Measurements from ENCODE around the gene DUSP1.
"Not testable (repeated sequence)": the region's sequence is repeated elsewhere in the genome, so short reads cannot be mapped to it uniquely, and the experiment has no call there.

Gene DUSP1

GRCh38 chr5:172787538-172787937, 16.5 kb upstream of the DUSP1 start:
- not testable (repeated sequence) for H3K27me3 ChIP-seq (ENCODE audit: control insufficient read depth in 1 of 2, insufficient read depth in 2 of 2, low read length in 2 of 2); H3K9me3 ChIP-seq (ENCODE audit: control insufficient read depth in 2 of 2, low read length in 2 of 2); H3K36me3 ChIP-seq (ENCODE audit: control insufficient read depth in 2 of 2, insufficient read depth in 2 of 2, low read length in 2 of 2); H3K4me3 ChIP-seq (ENCODE audit: low read length in 2 of 2); H3K9ac ChIP-seq (ENCODE audit: low read length in 2 of 2); H3K27ac ChIP-seq (ENCODE audit: low read length)
- peaks cover 29% of the 10 kb centered on the region for H3K4me1 ChIP-seq (ENCODE audit: control insufficient read depth, insufficient read depth, low read length)

- no peak overlapping the region for H3K27ac ChIP-seq (ENCODE audit: low read length)
These were observed 15.9 kb upstream of the DUSP1 start for GRCh38 chr5:172786736-172787462.

GRCh38 chr5:172785429-172786088, 14.6 kb upstream of the DUSP1 start:
- H3K36me3 ChIP-seq (ENCODE audit: control insufficient read depth in 2 of 2, insufficient read depth in 2 of 2, low read length in 2 of 2): no peaks in the 10 kb centered on the region
- H3K27me3 ChIP-seq (ENCODE audit: control insufficient read depth in 1 of 2, insufficient read depth in 2 of 2, low read length in 2 of 2): no peaks in the 10 kb centered on the region
- H3K9ac ChIP-seq (ENCODE audit: low read length in 2 of 2): no peak overlapping the region
- no peak overlapping the region for H3K27ac ChIP-seq (ENCODE audit: low read length)
- H3K4me1 ChIP-seq (ENCODE audit: control insufficient read depth, insufficient read depth, low read length): peaks cover 27% of the 10 kb centered on the region
- H3K4me3 ChIP-seq (ENCODE audit: low read length in 2 of 2): no peak overlapping the region
- H3K9me3 ChIP-seq (ENCODE audit: control insufficient read depth in 2 of 2, low read length in 2 of 2): no peaks in the 10 kb centered on the region

More at GRCh38 chr5:172786736-172787462, 15.9 kb upstream of the DUSP1 start:
- peaks cover 29% of the 10 kb centered on the region for H3K4me1 ChIP-seq (ENCODE audit: control insufficient read depth, insufficient read depth, low read length)
- H3K4me3 ChIP-seq (ENCODE audit: low read length in 2 of 2): no peak overlapping the region
- H3K9ac ChIP-seq (ENCODE audit: low read length in 2 of 2): no peak overlapping the region
- no peaks in the 10 kb centered on the region for H3K27me3 ChIP-seq (ENCODE audit: control insufficient read depth in 1 of 2, insufficient read depth in 2 of 2, low read length in 2 of 2)
- no peaks in the 10 kb centered on the region for H3K36me3 ChIP-seq (ENCODE audit: control insufficient read depth in 2 of 2, insufficient read depth in 2 of 2, low read length in 2 of 2)
- H3K9me3 ChIP-seq (ENCODE audit: control insufficient read depth in 2 of 2, low read length in 2 of 2): no peaks in the 10 kb centered on the region

DNA sequence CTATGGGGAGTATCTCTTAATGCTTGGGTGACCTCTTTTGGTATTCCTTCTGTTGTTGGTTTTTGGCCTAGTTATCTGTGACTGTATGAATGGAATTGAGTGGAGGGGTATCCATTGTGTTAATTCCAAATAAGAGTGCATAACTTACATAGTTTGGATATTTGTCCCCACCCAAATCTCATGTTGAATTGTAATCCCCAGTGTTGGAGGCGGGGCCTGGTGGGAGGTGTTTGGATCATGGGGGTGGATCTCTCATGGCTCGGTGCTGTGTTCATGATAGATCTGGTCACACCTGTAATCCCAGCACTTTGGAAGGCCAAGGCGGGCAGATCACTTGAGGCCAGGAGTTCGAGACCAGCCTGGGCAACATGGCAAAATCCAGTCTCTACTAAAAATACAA, 13.2 kb upstream of the DUSP1 start:
- not testable (repeated sequence) for H3K9ac ChIP-seq (ENCODE audit: low read length in 2 of 2); H3K4me3 ChIP-seq (ENCODE audit: low read length in 2 of 2); H3K9me3 ChIP-seq (ENCODE audit: control insufficient read depth in 2 of 2, low read length in 2 of 2); H3K36me3 ChIP-seq (ENCODE audit: control insufficient read depth in 2 of 2, insufficient read depth in 2 of 2, low read length in 2 of 2); H3K27ac ChIP-seq (ENCODE audit: low read length); H3K27me3 ChIP-seq (ENCODE audit: control insufficient read depth in 1 of 2, insufficient read depth in 2 of 2, low read length in 2 of 2)
- H3K4me1 ChIP-seq (ENCODE audit: control insufficient read depth, insufficient read depth, low read length): peaks cover 13% of the 10 kb centered on the region

GRCh38 chr5:172783319-172783718, 12.3 kb upstream of the DUSP1 start:
- H3K36me3 ChIP-seq (ENCODE audit: control insufficient read depth in 2 of 2, insufficient read depth in 2 of 2, low read length in 2 of 2); H3K27ac ChIP-seq (ENCODE audit: low read length): not testable (repeated sequence)

GRCh38 chr5:172782169-172783039, 11.4 kb upstream of the DUSP1 start:
- H3K9me3 ChIP-seq (ENCODE audit: control insufficient read depth in 2 of 2, low read length in 2 of 2): no peaks in the 10 kb centered on the region
- no peaks in the 10 kb centered on the region for H3K27me3 ChIP-seq (ENCODE audit: control insufficient read depth in 1 of 2, insufficient read depth in 2 of 2, low read length in 2 of 2)
- H3K9ac ChIP-seq (ENCODE audit: low read length in 2 of 2): no peak overlapping the region
- H3K4me3 ChIP-seq (ENCODE audit: low read length in 2 of 2): no peak overlapping the region
- H3K36me3 ChIP-seq (ENCODE audit: control insufficient read depth in 2 of 2, insufficient read depth in 2 of 2, low read length in 2 of 2): no peaks in the 10 kb centered on the region
- H3K27ac ChIP-seq (ENCODE audit: low read length): no peak overlapping the region
- H3K4me1 ChIP-seq (ENCODE audit: control insufficient read depth, insufficient read depth, low read length): peaks cover 5% of the 10 kb centered on the region

More at GRCh38 chr5:172783319-172783718, 12.3 kb upstream of the DUSP1 start:
- H3K9me3 ChIP-seq (ENCODE audit: control insufficient read depth in 2 of 2, low read length in 2 of 2); H3K4me3 ChIP-seq (ENCODE audit: low read length in 2 of 2); H3K27me3 ChIP-seq (ENCODE audit: control insufficient read depth in 1 of 2, insufficient read depth in 2 of 2, low read length in 2 of 2); H3K4me1 ChIP-seq (ENCODE audit: control insufficient read depth, insufficient read depth, low read length); H3K9ac ChIP-seq (ENCODE audit: low read length in 2 of 2): not testable (repeated sequence)

DNA sequence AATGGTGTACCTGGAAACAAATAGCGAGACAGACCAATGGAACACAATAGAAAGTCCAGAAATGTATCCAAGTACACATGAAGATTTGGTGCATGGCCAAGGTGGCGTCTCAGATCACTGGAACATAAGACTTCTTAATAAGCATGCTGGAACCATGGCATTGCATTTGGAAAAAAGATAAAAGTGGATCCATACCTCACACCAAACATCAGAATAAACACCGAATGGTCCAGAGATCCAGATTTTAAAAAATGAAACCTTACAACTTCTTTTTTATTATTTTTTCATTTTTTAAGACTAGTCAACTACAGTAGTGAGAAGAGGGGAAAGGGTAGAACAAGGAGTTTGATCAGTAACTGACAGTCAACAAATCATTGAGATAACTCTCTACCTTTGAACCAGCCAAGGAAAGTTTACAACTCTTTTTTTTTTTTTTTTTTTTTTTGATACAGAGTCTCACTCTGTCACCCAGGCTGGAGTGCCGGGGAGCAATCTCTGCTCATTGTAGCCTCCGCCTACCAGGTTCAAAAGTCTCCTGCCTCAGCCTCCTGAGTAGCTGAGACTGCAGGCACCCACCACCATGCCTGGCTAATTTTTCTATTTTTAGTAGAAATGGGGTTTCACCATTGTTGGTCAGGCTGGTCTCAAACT, 8.8 kb upstream of the DUSP1 start:
- H3K4me3 ChIP-seq (ENCODE audit: low read length in 2 of 2): no peak overlapping the region
- no peak overlapping the region for H3K27ac ChIP-seq (ENCODE audit: low read length)
- H3K27me3 ChIP-seq (ENCODE audit: control insufficient read depth in 1 of 2, insufficient read depth in 2 of 2, low read length in 2 of 2): no peaks in the 10 kb centered on the region
- peaks cover 7% of the 10 kb centered on the region for H3K4me1 ChIP-seq (ENCODE audit: control insufficient read depth, insufficient read depth, low read length)
- H3K36me3 ChIP-seq (ENCODE audit: control insufficient read depth in 2 of 2, insufficient read depth in 2 of 2, low read length in 2 of 2): no peaks in the 10 kb centered on the region
- H3K9me3 ChIP-seq (ENCODE audit: control insufficient read depth in 2 of 2, low read length in 2 of 2): no peaks in the 10 kb centered on the region
- no peak overlapping the region for H3K9ac ChIP-seq (ENCODE audit: low read length in 2 of 2)

- Histone ChIP-seq H3K4me1 (ENCODE audit: control insufficient read depth, insufficient read depth, low read length) (peaks cover 16% of the 10 kb centered on the region), H3K4me3 (ENCODE audit: low read length in 2 of 2) (peak overlapping the region in 1 of 2 donors; percentile 7), H3K27ac (ENCODE audit: low read length) (peak overlapping the region; percentile 55), H3K9me3 (ENCODE audit: control insufficient read depth in 2 of 2, low read length in 2 of 2) (no peaks in the 10 kb centered on the region), H3K27me3 (ENCODE audit: control insufficient read depth in 1 of 2, insufficient read depth in 2 of 2, low read length in 2 of 2) (no peaks in the 10 kb centered on the region), H3K9ac (ENCODE audit: low read length in 2 of 2) (peak overlapping the region; percentile 21 to 31), H3K36me3 (ENCODE audit: control insufficient read depth in 2 of 2, insufficient read depth in 2 of 2, low read length in 2 of 2) (no peaks in the 10 kb centered on the region)
These were observed 7.2 kb upstream of the DUSP1 start for GRCh38 chr5:172777881-172778814.

- H3K36me3 ChIP-seq (ENCODE audit: control insufficient read depth in 2 of 2, insufficient read depth in 2 of 2, low read length in 2 of 2): no peaks in the 10 kb centered on the region
- no peak overlapping the region for H3K4me3 ChIP-seq (ENCODE audit: low read length in 2 of 2)
- H3K27me3 ChIP-seq (ENCODE audit: control insufficient read depth in 1 of 2, insufficient read depth in 2 of 2, low read length in 2 of 2): no peaks in the 10 kb centered on the region
- H3K9ac ChIP-seq (ENCODE audit: low read length in 2 of 2): no peak overlapping the region
- no peaks in the 10 kb centered on the region for H3K9me3 ChIP-seq (ENCODE audit: control insufficient read depth in 2 of 2, low read length in 2 of 2)
- H3K27ac ChIP-seq (ENCODE audit: low read length): no peak overlapping the region
- peaks cover 30% of the 10 kb centered on the region for H3K4me1 ChIP-seq (ENCODE audit: control insufficient read depth, insufficient read depth, low read length)
These were observed 5.2 kb upstream of the DUSP1 start for GRCh38 chr5:172776235-172776594.
